ENCODE data around the gene ASXL2.

Gene ASXL2

DNA sequence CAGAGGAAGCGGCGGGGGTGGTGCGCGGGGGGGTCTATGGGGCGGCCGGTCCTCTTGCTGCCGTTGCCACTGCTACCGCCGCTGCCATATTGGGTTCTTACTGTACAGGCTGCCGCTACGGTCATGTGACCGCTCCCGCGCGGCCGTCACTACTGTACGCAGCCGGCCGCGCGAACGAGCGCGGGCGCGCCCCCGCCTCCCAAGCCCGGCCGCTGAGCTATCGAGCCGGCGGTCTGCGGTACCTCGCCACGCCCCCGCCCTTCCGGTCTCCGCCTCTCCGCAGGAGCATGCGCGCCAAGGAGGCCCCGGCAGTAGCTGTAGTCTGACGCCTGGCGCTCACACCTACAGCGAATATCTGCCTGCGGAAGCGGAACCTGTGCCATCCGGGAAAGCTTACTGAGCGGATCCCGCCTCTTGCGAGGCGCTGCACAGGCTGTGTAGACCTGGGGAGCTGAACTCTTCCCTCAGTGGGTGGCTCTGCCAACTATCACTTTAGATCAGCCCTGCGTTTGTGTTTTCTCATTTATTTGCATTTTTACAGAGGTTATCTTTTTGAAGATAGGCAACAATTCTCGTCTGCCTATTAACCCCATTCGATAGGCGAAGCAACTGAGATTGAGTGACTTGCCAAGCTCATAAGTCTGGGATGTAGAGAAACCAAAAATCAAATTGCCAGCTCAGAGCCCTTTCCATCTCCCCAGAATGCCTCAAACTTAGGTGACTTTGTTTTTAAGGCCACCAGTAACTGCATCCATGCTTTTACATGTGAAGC is at the start of gene ASXL2:
Gene ASXL2 (minus strand): TSS at position 127 of the 772 bp plus-strand sequence. CDS start 265 bp downstream, outside the sequence.
- TF ChIP-seq GATA3 (IDR thresholded peaks at IDR 0.05; ENCODE audit: low read depth, low read length) (no peak), GATA2 (IDR thresholded peaks at IDR 0.05; ENCODE audit: low read depth, low read length) (no peak)

- TF ChIP-seq GATA3 (IDR thresholded peaks at IDR 0.05; ENCODE audit: low read depth, low read length) = no peak
- no peak for TF ChIP-seq GATA2 (IDR thresholded peaks at IDR 0.05; ENCODE audit: low read depth, low read length)
Observed at GRCh38 chr2:25926984-25927756, 48.9 kb upstream of the ASXL2 start.

- TF ChIP-seq GATA3 (IDR thresholded peaks at IDR 0.05; ENCODE audit: low read depth, low read length) (no peak), GATA2 (IDR thresholded peaks at IDR 0.05; ENCODE audit: low read depth, low read length) (no peak)
Observed at GRCh38 chr2:25922501-25922900, 44.2 kb upstream of the ASXL2 start.

DNA sequence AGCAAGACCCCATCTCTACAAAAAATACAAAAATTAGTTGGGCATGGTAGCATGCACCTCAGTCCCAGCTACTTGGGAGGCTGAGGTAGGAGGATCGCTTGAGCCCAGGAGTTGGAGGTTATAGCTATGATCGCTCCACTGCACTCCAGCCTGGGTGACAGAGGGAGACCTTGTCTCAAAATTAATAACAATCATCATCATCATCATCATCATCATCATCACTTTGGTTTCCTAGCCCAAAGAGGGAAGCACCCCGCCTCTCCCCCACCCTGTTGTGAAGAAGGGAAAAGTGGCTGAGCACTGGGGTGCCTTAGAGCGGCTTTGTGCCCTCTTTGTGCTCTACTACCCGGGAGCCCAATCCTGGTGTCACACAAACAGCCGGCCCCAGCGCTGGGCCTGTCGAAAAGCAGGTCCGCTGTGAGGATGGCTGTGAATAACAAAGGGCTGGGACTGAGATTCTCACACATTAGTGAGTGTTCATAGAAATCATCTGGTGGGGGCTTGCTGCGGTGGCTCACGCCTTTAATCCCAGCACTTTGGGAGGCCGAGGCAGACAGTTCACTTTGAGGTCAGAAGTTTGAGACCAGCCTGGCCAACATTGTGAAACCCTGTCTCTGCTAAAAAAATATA is 42.6 kb upstream of the ASXL2 start:
- TF ChIP-seq GATA2 (IDR thresholded peaks at IDR 0.05; ENCODE audit: low read depth, low read length) = no peak

GRCh38 chr2:25920336-25920735 is 42.0 kb upstream of the ASXL2 start:
- no peak for TF ChIP-seq GATA3 (IDR thresholded peaks at IDR 0.05; ENCODE audit: low read depth, low read length)

DNA sequence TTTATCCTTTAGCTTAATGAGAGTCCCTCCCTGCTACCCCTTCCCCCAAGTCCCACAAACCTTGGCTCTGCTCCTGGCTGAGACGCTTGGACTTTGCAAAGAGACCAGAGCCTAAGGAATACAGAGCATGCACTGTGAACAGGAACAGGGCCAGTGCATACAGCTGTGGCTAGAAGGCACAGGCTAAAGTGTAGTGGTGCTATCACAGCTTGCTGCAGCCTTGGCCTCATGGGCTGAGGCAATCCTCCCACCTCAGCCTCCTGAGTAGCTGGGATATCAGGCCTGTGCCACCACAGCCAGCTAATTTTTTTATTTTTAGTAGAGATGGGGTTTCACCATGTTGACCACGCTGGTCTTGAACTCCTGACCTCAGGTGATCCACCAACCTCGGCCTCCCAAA is 39.5 kb upstream of the ASXL2 start:
- TF ChIP-seq GATA2 (IDR thresholded peaks at IDR 0.05; ENCODE audit: low read depth, low read length) (no peak), GATA3 (IDR thresholded peaks at IDR 0.05; ENCODE audit: low read depth, low read length) (no peak)

GRCh38 chr2:25912851-25913695 is 34.8 kb upstream of the ASXL2 start:
- no peak for TF ChIP-seq GATA2 (IDR thresholded peaks at IDR 0.05; ENCODE audit: low read depth, low read length)
- no peak for TF ChIP-seq GATA3 (IDR thresholded peaks at IDR 0.05; ENCODE audit: low read depth, low read length)

GRCh38 chr2:25905126-25905525 is 26.8 kb upstream of the ASXL2 start:
- TF ChIP-seq GATA2 (IDR thresholded peaks at IDR 0.05; ENCODE audit: low read depth, low read length) (no peak), GATA3 (IDR thresholded peaks at IDR 0.05; ENCODE audit: low read depth, low read length) (no peak)

DNA sequence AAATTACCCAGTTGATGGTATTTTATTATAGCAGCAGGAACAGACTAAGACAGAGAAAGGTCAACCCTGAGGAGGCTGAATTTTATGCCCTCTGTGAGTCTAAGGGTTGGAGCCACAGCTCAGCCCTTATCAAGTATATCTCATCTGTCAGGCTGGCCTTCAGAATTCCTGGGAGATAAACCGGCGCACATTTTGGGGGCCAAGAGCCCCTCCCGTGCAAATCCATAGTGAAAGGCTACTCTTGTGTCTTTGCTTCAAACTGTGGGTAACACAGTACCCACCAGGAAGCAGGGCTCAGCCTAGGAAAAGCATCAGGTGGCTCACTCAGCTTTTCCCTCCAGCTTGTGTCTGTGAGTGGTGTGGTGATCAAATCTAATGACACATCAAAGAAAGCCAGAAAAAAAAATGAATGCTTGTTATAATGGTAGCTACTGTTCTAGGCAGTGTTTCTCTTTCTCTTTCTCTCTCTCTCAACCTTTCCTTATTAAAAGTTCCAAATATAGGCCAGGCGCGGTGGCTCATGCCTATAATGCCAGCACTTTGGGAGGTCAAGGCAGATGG is 25.0 kb upstream of the ASXL2 start:
- no peak for TF ChIP-seq GATA3 (IDR thresholded peaks at IDR 0.05; ENCODE audit: low read depth, low read length)
- TF ChIP-seq GATA2 (IDR thresholded peaks at IDR 0.05; ENCODE audit: low read depth, low read length) = peak; percentile 60; the same call in 1 of the 2 replicates

DNA sequence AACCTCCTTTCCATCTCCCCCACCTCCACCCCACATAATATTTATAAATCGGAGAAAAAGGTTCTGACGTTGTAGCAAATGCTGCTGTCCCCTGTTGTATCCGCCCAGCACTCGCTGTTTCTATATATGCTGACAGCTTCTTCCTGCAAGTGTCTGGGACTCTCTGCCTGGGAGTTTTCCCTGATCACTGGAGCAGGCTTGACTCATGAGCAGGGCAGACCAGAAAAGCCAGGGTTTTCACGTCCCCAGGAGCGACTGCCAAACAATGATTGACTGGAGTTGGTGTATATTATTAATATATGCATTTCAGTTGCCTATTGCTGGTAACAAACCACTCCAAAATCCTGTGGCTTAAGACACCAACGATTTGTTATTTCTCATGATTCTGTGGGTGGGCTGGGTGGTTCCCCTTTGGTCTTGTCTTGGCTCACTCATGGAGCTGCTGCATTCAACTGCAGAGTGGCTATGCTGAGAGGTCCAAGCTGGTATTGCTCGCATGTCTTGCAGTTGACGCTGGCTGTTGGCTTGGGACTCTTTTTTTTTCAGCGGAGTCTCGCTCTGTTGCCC is 21.2 kb upstream of the ASXL2 start:
- TF ChIP-seq GATA3 (IDR thresholded peaks at IDR 0.05; ENCODE audit: low read depth, low read length) (no peak), GATA2 (IDR thresholded peaks at IDR 0.05; ENCODE audit: low read depth, low read length) (no peak)

DNA sequence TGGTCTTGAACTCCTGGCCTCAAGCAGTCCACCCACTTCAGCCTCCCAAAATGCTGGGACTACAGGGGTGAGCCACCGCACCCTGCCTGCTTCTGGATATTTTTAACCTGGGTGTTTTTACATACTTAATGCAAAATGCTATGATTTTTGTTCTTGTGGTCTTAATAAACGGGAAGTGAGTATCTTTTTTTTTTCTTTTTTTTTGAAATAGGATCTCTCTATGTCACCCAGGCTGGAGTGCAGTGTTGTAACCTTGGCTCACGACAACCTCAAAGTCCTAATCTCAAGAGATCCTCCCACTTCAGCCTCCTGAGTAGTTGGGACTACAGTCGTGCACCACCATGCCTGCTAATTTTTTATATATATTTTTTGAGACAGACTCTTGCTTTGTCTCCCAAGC is 19.2 kb upstream of the ASXL2 start:
- TF ChIP-seq GATA3 (IDR thresholded peaks at IDR 0.05; ENCODE audit: low read depth, low read length) (no peak), GATA2 (IDR thresholded peaks at IDR 0.05; ENCODE audit: low read depth, low read length) (no peak)

DNA sequence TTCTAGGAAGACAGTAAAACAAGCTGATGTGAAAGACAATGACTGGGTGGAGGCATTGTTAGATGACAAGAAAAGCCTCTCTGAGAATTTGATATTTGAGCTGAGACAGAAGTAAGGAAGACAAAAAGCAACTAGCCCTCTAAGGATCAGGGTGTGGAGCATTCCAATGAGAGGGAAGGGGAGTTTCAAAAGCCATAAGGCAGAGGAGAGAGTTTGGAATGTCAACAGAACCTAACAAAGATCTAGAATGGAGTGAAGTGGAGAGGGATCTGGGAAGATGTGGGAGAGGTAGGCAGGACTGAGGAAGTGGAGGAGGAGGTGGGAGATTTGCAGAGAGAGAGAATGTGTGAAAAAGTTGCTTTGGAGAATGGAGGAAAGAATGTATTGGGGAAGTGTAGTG is 17.3 kb upstream of the ASXL2 start:
- TF ChIP-seq GATA2 (IDR thresholded peaks at IDR 0.05; ENCODE audit: low read depth, low read length) (no peak), GATA3 (IDR thresholded peaks at IDR 0.05; ENCODE audit: low read depth, low read length) (no peak)

DNA sequence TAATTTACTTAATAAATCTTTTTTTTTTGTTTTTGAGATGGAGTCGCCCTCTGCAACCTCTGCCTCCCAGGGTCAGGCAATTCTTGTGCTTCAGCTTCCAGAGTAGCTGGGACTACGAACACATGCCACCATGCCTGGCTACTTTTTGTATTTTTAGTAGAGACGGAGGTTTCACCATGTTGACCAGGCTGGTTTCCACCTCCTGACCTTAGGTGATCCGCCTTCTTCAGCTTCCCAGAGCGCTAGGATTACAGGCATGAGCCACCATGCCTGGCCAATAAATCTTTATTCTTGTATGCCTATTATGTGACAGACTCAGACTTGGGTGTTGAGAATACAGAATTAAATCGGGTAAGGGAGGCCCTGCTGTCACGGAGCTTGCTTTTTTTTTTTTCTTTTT is 16.7 kb upstream of the ASXL2 start:
- no peak for TF ChIP-seq GATA2 (IDR thresholded peaks at IDR 0.05; ENCODE audit: low read depth, low read length)

Data from SH-SY5Y (cell line).